Left ventricle myocardium inferior (tissue), 1 donor: ENCODE results near the gene LSM10. TPM values are rescaled to one million over a fixed set of nuclear protein-coding genes. Genes with fewer than 3 reads are reported as not detected.

ENCODE experiments used
- DNase-seq: peaks from one replicate; pipeline ENCODE4 v3.0.0-alpha.2; 2020
- H3K27ac ChIP-seq: fragments of 200-600 bp; replicated peaks from 2 replicates; pipeline ENCODE4 v1.8.0; 2021
- H3K27me3 ChIP-seq: fragments of 200-600 bp; 2 replicates; pipeline ENCODE4 v1.8.0; 2021; ENCODE audit warnings: low read depth
- H3K36me3 ChIP-seq: fragments of 200-600 bp; 2 replicates; pipeline ENCODE4 v1.8.0; 2021
- H3K4me1 ChIP-seq: fragments of 200-600 bp; 2 replicates; pipeline ENCODE4 v1.8.0; 2021
- H3K4me3 ChIP-seq: fragments of 200-600 bp; 2 replicates; pipeline ENCODE4 v1.8.0; 2021; ENCODE audit warnings: mild to moderate bottlenecking, moderate library complexity
- H3K9me3 ChIP-seq: fragments of 200-600 bp; replicated peaks from 2 replicates; pipeline ENCODE4 v1.8.0; 2021
- intact Hi-C: fragments of 100-400 bp; cut with micrococcal nuclease; formaldehyde crosslinking; loops from one replicate; pipeline ENCODE4 v1.11.0; 2022
- total RNA-seq: library from RNA; stranded (reverse); fragmentation: NEBNext Ultra II Directional; extraction: Animal tissue kit (Norgen Biotek cat#: 25700); gene quantifications from one replicate; pipeline ENCODE4 v1.2.1, GENCODE V29; 2021
- TF ChIP-seq, protein P1 (sequence below): fragments of 200-600 bp; IDR thresholded peaks from 2 replicates; pipeline ENCODE4 v1.8.0; 2021; ENCODE audit warnings: antibody characterized with exemption, mild to moderate bottlenecking, borderline replicate concordance
- donor health status: DM: no; HTN: yes; CAD: no; lungs with severe emphysema.

The LSM10 gene
- total RNA-seq, 1 donor from 2014 or later = 53.6 TPM

DNA sequence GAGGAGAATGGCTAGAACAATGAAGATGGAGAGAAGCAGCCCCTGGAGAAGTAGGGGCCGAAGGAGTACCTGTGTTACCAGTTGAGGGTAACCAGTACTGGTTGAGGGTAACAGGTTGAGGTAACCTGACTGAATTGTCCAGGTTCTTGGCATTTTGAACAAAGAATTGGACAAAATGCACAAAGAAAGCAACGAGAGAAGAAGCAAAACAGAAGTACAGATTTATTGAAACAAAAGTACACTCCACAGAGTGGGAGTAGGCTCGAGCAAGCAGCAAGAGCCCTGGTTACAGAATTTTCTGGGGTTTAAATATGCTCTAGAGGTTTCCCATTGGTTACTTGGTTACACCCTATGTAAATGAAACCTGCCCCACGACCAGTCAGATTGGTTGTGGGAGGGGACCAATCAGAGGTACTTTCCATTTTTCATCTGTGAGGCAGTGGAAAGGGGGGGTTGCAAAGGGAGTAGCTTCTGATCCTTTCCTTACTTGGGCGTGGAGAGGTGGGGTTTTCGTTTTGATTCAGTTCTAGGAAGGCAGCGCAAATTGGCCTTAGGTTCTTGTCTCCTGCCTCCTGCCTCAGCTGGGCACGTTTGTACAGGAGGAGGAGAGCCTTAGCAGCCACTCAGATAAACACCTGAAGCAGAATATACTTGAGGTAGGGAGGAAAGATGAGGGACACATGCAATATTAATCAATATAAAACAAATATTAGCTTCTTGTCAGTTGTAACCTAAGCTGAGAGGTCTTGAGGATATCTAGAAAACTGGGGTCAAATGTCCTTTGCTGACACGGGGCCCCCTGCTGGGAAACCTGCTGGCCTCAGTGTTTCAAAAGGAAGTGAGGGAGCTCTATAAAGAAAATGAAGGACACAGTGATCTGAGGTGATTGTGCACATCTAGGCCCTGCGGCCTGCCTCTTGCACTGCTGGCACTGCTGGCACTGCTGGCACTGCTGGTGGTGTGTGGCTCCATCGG lies 14.3 kb upstream of the LSM10 start:
- Histone ChIP-seq H3K27me3 (no peaks in the 10 kb centered on the region), H3K9me3 (no peaks in the 10 kb centered on the region), H3K36me3 (no peaks in the 10 kb centered on the region), H3K4me3 (no peak overlapping the region), H3K4me1 (no peaks in the 10 kb centered on the region), H3K27ac (no peak overlapping the region)
- DNase-seq = no peak
- TF ChIP-seq, protein P1, sequence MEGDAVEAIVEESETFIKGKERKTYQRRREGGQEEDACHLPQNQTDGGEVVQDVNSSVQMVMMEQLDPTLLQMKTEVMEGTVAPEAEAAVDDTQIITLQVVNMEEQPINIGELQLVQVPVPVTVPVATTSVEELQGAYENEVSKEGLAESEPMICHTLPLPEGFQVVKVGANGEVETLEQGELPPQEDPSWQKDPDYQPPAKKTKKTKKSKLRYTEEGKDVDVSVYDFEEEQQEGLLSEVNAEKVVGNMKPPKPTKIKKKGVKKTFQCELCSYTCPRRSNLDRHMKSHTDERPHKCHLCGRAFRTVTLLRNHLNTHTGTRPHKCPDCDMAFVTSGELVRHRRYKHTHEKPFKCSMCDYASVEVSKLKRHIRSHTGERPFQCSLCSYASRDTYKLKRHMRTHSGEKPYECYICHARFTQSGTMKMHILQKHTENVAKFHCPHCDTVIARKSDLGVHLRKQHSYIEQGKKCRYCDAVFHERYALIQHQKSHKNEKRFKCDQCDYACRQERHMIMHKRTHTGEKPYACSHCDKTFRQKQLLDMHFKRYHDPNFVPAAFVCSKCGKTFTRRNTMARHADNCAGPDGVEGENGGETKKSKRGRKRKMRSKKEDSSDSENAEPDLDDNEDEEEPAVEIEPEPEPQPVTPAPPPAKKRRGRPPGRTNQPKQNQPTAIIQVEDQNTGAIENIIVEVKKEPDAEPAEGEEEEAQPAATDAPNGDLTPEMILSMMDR = no peak
- intact Hi-C loops = no loop called here

DNA sequence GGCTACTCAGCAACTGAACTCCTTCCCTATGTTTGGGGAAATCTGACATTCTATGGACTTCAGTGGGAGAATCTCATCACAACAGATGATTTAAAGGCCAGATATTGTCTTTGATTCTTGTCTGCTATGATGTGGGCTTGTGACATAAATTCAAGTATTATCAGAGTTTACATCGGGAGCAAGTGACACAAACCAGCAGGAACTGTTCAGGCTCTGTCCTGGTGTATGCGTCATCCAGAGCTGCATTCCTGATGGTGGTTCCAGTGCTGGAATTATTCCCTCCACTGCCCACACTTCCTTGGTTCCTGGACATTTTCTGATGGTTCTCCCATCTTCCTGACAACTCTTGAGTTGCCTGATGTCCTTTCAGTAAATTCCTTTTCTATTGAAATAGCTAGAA lies 10.8 kb upstream of the LSM10 start:
- intact Hi-C loops = no loop called here
- no peak for DNase-seq
- Histone ChIP-seq H3K9me3 (no peaks in the 10 kb centered on the region), H3K27me3 (no peaks in the 10 kb centered on the region), H3K4me3 (no peak overlapping the region), H3K4me1 (no peaks in the 10 kb centered on the region), H3K36me3 (no peaks in the 10 kb centered on the region), H3K27ac (no peak overlapping the region)
- TF ChIP-seq, protein P1 = no peak

DNA sequence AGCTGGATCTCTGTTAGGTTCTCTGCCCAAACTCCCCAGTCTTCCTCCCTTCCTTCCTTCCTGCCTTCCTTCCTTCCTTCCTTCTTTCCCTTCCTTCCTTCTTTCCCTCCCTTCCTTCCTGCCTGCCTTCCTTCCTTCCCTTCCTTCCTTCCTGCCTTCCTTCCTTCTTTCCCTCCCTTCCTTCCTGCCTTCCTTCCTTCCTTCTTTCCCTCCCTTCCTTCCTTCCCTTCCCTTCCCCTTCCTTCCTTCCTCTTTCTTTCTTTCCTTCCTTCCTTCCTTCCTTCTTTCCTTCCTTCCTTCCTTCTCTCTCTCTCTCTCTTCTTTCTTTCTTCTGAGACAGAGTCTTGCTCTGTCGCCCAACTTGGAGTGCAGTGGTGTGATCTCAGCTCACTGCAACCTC lies 8.7 kb upstream of the LSM10 start:
- Histone ChIP-seq H3K27me3 (no peaks in the 10 kb centered on the region), H3K4me1 (no peaks in the 10 kb centered on the region), H3K36me3 (no peaks in the 10 kb centered on the region), H3K4me3 (no peak overlapping the region), H3K9me3 (no peaks in the 10 kb centered on the region), H3K27ac (no peak overlapping the region)
- no peak for DNase-seq
- intact Hi-C loops = no loop called here
- TF ChIP-seq, protein P1 = no peak

DNA sequence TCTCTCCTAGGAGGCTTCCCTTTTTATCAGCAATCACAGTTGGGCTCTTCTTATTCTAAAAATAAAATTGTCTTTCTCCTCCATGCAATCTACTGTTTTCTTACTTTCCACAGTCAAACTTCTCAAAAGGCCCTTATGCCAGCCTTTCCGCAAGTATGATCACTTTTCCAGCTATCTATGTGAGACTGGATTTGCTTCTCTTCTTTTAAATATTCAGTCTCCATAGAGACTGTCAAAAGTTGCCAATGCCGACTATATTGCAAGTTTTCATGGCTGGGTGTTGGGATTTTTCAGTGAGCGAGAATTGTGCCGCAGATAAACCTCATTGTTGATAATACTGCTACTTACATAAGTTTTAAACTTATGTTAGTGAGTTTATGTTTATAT lies 4.8 kb upstream of the LSM10 start:
- Histone ChIP-seq H3K9me3 (no peaks in the 10 kb centered on the region), H3K4me1 (peaks cover 9% of the 10 kb centered on the region), H3K27me3 (no peaks in the 10 kb centered on the region), H3K4me3 (no peak overlapping the region), H3K36me3 (no peaks in the 10 kb centered on the region), H3K27ac (no peak overlapping the region)
- TF ChIP-seq, protein P1 = no peak
- intact Hi-C loops = no loop called here
- no peak for DNase-seq

DNA sequence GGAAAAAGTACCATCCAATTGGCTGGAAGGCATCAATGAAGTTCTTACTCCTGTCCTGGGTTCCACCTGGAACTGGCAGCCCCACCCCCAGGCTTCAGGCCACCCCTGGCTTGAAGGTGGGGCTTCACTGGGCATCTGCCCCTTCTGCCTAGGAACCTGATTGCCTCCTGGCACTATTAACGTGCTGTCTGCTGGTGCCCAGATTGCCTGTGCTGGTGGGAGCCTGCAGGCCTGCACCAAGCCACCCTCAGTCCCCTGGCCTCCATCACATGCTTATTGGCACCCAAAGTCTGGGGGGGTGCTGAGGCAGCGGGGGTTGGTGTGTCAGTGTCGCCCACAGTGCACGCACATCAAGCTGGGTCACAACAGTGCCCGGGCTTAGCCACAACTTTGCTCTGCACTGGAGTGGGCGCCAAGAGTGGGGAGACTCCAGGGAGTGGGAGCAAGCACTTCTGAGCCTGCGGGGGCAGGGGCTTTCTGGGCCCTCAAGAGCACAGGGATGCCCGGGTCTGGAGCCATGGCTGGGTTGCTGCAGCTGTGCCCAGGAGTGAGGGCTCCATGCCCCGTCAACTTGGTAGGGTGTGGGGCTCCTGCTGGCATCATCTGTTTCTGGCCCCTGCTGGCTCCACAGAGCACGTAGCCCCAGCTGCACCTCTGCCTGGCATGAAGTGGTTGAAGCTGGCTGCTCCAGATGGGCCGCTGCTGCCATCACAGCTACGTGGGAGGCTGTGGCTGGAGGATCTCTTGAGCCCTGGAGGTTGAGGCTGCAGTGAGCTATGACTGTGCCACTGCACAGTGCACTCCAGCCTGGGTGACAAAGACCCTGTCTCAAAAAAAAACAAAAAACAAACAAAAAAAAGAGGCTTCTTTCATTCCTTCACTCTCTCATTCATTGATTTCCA lies 4.1 kb upstream of the LSM10 start:
- Histone ChIP-seq H3K9me3 (no peaks in the 10 kb centered on the region), H3K27ac (peak overlapping the region; percentile 38), H3K27me3 (no peaks in the 10 kb centered on the region), H3K36me3 (no peaks in the 10 kb centered on the region), H3K4me3 (peak overlapping the region; percentile 38), H3K4me1 (peaks cover 15% of the 10 kb centered on the region)
- DNase-seq = no peak
- TF ChIP-seq, protein P1 = no peak
- intact Hi-C loops = no loop called here
